Thyroid gland (tissue), 4 donors: ENCODE measurements around the gene C14orf39. TPM values are rescaled to one million over a fixed set of nuclear protein-coding genes. Genes with fewer than 3 reads are reported as not detected.
"Not testable (repeated sequence)": the region's sequence is repeated elsewhere in the genome, so short reads cannot be mapped to it uniquely, and the experiment has no call there.

Experiments
- DNase-seq, 2 donors: peaks; one replicate each; pipeline ENCODE4 v3.0.0-alpha.2; 2019
- H3K27ac ChIP-seq, 3 donors: fragments of 200-600 bp; sonication (generic); 1 replicate in 2 of 3; 2 replicates in 1 of 3; pipeline ENCODE4 v1.5.1; 2016 to 2019; ENCODE audit warnings: mild to moderate bottlenecking in 1 of 3, moderate library complexity in 1 of 3
- H3K27me3 ChIP-seq: fragments of 200-600 bp; sonication (generic); one replicate; pipeline ENCODE4 v1.5.1; 2019
- H3K36me3 ChIP-seq, 2 donors: fragments of 200-600 bp; sonication (generic); one replicate each; pipeline ENCODE4 v1.5.1; 2016 to 2019
- H3K4me1 ChIP-seq, 2 donors: fragments of 200-600 bp; sonication (generic); one replicate each; pipeline ENCODE4 v1.5.1; 2017 to 2019
- H3K4me3 ChIP-seq, 3 donors: fragments of 200-600 bp; sonication (generic); replicated peaks in 1 of 3; 1 replicate in 2 of 3; 2 replicates in 1 of 3; pipeline ENCODE4 v1.5.1; 2016; ENCODE audit warnings: mild to moderate bottlenecking in 1 of 3
- H3K9me3 ChIP-seq: fragments of 200-600 bp; sonication (generic); one replicate; pipeline ENCODE4 v1.5.1; 2017
- CTCF ChIP-seq, 6 experiments: fragments of 200-600 bp in 3 of 6; fragments of 450-650 bp in 3 of 6; sonication (generic) in 3 of 6; IDR thresholded peaks; one replicate each; pipeline ENCODE4 v1.5.1; 2016 to 2019; ENCODE audit warnings: antibody characterized with exemption in 6 of 6, mild to moderate bottlenecking in 2 of 6, inconsistent platforms in 1 of 6, moderate library complexity in 1 of 6
- POLR2A ChIP-seq, 2 donors: fragments of 450-650 bp; IDR thresholded peaks; one replicate each; pipeline ENCODE4 v1.6.1; 2017; ENCODE audit warnings: antibody characterized with exemption in 2 of 2, mild to moderate bottlenecking in 2 of 2, moderate library complexity in 1 of 2
- WGBS, 2 donors: methylation state at CpG; one replicate each; pipeline ENCODE4 v1.1.5; 2017; 5-methylcytosine and 5-hydroxymethylcytosine counted together
- intact Hi-C: fragments of 100-400 bp; cut with DNase I; formaldehyde crosslinking; loops from one replicate; pipeline ENCODE4 v1.15.1; 2023
- total RNA-seq, 4 donors: library from RNA; depleted of rRNA; stranded (reverse); fragments of >200 nt; gene quantifications; one replicate each; pipeline ENCODE4 v1.2.3, GENCODE V29; 2016

The C14orf39 gene
- total RNA-seq, 4 donors from 2014 or later = 0.13 to 0.56 TPM; not detected in 2

- Histone ChIP-seq H3K4me1 (peaks cover 0 to 7% of the 10 kb centered on the region in 2 donors), H3K9me3 (no peaks in the 10 kb centered on the region), H3K27ac (no peak overlapping the region), H3K4me3 (no peak overlapping the region), H3K27me3 (peaks cover 9% of the 10 kb centered on the region), H3K36me3 (no peaks in the 10 kb centered on the region)
- intact Hi-C loops = no loop called here
- DNase-seq = no peak
- WGBS, 2 donors = 84 to 88% methylated on average over 3 of the region's 3 CpGs
- no peak for TF ChIP-seq CTCF (IDR thresholded peaks at IDR 0.05)
- TF ChIP-seq POLR2A (IDR thresholded peaks at IDR 0.05) = no peak
Measured at GRCh38 chr14:60490270-60490669, 4.4 kb upstream of the C14orf39 start.

GRCh38 chr14:60488175-60488574 lies 2.3 kb upstream of the C14orf39 start:
- H3K36me3 ChIP-seq = no peaks in the 10 kb centered on the region

GRCh38 chr14:60487211-60487610 lies 1.3 kb upstream of the C14orf39 start:
- 43 to 50% methylated on average over 2 of the region's 2 CpGs for WGBS, 2 donors
- Histone ChIP-seq H3K27ac (no peak overlapping the region), H3K9me3 (no peaks in the 10 kb centered on the region), H3K27me3 (peaks cover 14% of the 10 kb centered on the region), H3K4me3 (no peak overlapping the region), H3K4me1 (peaks cover 0 to 8% of the 10 kb centered on the region in 2 donors), H3K36me3 (no peaks in the 10 kb centered on the region)
- DNase-seq = no peak
- intact Hi-C loops = no loop called here
- TF ChIP-seq CTCF (IDR thresholded peaks at IDR 0.05) (no peak), POLR2A (IDR thresholded peaks at IDR 0.05) (no peak)

More at GRCh38 chr14:60488175-60488574, 2.3 kb upstream of the C14orf39 start:
- no peak for DNase-seq
- TF ChIP-seq POLR2A (IDR thresholded peaks at IDR 0.05) (no peak), CTCF (IDR thresholded peaks at IDR 0.05) (peak in 1 of 6 experiments; percentile 12)
- H3K27me3 ChIP-seq = peaks cover 14% of the 10 kb centered on the region
- no peak overlapping the region for H3K4me3 ChIP-seq
- H3K9me3 ChIP-seq = no peaks in the 10 kb centered on the region
- intact Hi-C loops = no loop called here
- peaks cover 0 to 8% of the 10 kb centered on the region in 2 donors for H3K4me1 ChIP-seq
- H3K27ac ChIP-seq = no peak overlapping the region

GRCh38 chr14:60485057-60485597 lies 736 bp downstream of the C14orf39 start:
- TF ChIP-seq CTCF (IDR thresholded peaks at IDR 0.05) (no peak), POLR2A (IDR thresholded peaks at IDR 0.05) (no peak)
- no peak overlapping the region for H3K27ac ChIP-seq
- H3K4me3 ChIP-seq = peak overlapping the region in 1 of 3 donors; percentile 2
- no peaks in the 10 kb centered on the region for H3K36me3 ChIP-seq
- no peak for DNase-seq
- H3K4me1 ChIP-seq = peaks cover 0 to 8% of the 10 kb centered on the region in 2 donors
- H3K9me3 ChIP-seq = no peaks in the 10 kb centered on the region
- 8 to 9% methylated on average over 25 of the region's 25 CpGs for WGBS, 2 donors
- intact Hi-C loops = no loop called here
- peaks cover 14% of the 10 kb centered on the region for H3K27me3 ChIP-seq

GRCh38 chr14:60482743-60483142 lies 3.1 kb downstream of the C14orf39 start:
- no peak for DNase-seq
- peaks cover 0 to 8% of the 10 kb centered on the region in 2 donors for H3K4me1 ChIP-seq
- 86 to 92% methylated on average over 1 of the region's 1 CpG for WGBS, 2 donors
- intact Hi-C loops = no loop called here
- H3K27ac ChIP-seq = no peak overlapping the region
- H3K4me3 ChIP-seq = no peak overlapping the region
- no peaks in the 10 kb centered on the region for H3K9me3 ChIP-seq
- no peak for TF ChIP-seq CTCF (IDR thresholded peaks at IDR 0.05)
- no peak for TF ChIP-seq POLR2A (IDR thresholded peaks at IDR 0.05)
- peaks cover 14% of the 10 kb centered on the region for H3K27me3 ChIP-seq
- H3K36me3 ChIP-seq = no peaks in the 10 kb centered on the region

GRCh38 chr14:60480248-60480647 lies 5.6 kb downstream of the C14orf39 start:
- H3K27ac ChIP-seq, intact Hi-C loops, H3K9me3 ChIP-seq, DNase-seq, H3K4me3 ChIP-seq, H3K4me1 ChIP-seq, H3K27me3 ChIP-seq, H3K36me3 ChIP-seq: not testable (repeated sequence)
- 96 to 97% methylated on average over 7 of the region's 7 CpGs for WGBS, 2 donors
